ENCODE results near the gene KIAA1549.

DNA sequence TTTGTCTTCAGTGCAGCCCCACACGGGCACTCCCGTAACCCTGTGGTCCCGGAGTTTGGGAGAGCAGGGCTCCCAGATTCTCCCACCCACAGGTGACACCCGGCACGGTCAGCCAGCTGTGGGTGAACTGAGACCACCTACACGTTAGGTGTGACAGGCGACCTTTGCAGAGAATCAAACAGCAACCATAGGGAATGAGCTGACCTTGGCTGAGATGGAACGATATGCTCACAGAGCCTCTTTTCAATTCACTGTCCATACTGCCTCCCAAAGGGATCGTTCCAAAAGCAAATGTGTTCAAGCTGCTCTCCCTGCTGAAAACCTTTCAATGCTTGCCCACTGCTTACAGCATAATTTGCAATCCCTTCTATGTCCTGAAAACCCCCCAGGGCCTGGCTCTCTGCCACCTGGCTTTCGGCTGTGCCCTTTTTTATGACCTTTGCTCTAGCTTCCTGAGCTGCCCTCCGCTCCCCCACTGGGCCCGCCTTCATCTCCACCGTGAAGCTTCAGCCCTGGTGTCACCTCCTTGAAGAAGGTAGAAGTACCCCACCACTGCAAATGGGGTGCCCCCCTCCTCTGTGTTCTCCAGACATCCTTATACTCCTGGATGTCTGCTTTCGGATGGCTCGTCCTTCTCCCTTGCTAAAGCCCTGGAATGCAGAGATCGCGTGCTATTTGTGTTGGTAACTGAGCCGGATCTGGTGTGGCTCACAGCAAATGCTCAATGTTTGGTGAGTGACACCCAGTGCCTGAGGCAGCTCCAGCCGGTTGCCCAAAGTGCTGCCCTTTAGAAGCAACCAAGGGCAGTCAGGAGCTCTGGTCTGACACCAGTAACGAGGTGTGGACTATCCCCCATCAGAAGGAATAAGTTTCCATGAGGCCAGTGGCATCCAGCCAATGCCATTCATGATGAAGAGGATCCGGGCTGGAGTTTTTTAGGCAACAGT is 90.4 kb downstream of the KIAA1549 start:
- TF ChIP-seq, protein P1, sequence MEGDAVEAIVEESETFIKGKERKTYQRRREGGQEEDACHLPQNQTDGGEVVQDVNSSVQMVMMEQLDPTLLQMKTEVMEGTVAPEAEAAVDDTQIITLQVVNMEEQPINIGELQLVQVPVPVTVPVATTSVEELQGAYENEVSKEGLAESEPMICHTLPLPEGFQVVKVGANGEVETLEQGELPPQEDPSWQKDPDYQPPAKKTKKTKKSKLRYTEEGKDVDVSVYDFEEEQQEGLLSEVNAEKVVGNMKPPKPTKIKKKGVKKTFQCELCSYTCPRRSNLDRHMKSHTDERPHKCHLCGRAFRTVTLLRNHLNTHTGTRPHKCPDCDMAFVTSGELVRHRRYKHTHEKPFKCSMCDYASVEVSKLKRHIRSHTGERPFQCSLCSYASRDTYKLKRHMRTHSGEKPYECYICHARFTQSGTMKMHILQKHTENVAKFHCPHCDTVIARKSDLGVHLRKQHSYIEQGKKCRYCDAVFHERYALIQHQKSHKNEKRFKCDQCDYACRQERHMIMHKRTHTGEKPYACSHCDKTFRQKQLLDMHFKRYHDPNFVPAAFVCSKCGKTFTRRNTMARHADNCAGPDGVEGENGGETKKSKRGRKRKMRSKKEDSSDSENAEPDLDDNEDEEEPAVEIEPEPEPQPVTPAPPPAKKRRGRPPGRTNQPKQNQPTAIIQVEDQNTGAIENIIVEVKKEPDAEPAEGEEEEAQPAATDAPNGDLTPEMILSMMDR (IDR thresholded peaks at IDR 0.05): no peak
- TF ChIP-seq POLR2AphosphoS5 (IDR thresholded peaks at IDR 0.05): no peak

All from stomach (tissue), 4 donors.